NCI-H748 treated with DMSO at 0.1 percent for 48 hours (cell line): Measurements from ENCODE around the gene STAC3.

Experiments
- DNase-seq: peaks from one replicate; lab custom pipeline; 2025; lab: John Stamatoyannopoulos, UW

STAC3 gene

DNA sequence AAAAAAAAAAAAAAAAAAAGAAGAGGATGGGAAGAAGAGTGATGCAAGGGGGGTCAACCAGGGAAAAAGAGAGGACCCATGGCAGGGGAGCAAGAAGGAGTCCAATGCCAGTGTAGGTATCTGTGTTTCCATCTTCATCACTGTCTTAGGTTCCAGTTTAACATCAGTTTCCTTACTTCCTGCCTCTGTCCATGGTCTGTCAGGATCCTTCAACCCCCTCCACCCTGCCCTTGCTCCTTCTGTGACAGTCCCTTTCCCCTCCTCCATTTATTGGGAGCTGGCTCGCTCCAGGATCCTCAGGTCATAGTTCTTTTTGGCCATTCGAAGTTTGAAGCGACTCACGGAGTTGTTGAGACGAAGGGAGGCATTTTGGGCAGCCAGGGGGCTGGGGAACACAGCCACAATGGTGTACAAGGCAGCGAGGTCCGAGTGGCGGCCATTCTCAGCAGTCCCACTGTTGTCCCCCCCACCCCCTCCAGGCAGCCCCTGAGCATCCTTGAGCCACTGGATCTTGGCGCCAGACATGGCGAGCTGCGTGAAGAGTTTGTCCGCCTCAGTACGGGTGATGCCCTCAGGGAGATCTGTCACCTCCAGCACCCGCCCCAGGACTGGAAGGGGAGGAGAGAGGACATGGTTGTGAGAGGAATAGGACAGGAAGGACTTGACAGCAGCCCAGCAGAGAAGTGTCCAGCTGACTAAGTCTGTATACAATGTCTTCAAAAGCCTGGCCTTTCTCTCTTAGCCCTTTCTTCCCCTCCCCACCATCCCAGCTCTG lies 3.7 kb upstream of the STAC3 start:
- DNase-seq = no peak

DNA sequence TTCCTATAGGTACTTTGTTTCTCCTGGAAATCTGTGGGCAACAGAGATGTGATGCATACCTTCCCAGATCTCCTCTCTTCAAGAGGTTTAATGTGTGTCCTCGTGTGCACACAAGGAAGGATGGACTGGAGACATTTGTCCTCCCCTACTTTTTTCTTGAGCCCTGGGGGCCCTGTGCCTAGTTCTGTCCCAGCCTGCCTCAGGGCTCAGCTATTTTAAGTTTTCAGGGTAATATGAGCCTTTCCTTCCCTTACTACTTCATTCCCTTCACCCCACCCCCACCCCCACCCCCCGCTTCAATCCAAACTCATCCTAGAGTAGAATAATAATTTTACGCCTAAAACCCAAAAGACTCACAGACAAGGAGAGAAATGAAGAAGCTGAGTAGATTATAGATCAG lies 446 bp downstream of the STAC3 start:
- no peak for DNase-seq

DNA sequence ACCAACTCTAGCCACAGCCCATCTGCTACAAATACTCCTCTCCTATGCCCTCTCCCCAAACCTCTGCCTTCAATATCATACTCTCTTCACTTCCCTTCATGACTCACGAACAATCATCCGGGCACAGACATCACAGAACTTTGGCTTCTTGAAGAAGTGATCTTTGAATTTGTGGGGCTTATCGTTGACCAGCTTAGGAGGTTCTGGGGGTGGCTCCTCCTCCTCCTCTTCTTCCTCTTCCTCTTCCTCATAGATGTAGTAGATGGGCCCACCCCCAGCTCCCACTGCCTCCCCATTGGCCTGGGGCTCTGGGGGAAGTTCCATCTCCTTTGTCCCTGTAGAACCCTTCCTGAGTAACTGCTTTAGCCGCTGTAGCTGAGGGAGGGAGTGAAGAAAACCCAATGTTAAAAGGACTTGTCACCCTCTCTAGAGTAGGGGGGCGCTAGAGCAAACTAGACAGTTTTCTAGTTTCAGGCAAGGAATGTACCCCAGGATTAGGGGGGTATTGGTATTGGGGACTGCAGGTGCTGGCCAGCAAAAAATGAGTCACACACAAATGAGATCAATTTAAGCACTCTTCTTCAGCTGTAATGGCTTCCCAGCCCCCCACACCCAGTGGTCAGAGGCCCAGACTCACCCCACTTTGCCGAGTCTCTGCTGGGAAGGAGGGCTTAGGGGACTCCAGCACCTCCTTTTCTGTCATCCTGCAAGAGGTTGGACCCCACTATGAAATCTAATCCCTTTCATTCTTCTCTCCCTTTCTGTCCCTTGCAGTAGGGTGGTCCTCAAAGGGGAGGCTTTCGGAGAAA lies 1.8 kb downstream of the STAC3 start:
- no peak for DNase-seq

DNA sequence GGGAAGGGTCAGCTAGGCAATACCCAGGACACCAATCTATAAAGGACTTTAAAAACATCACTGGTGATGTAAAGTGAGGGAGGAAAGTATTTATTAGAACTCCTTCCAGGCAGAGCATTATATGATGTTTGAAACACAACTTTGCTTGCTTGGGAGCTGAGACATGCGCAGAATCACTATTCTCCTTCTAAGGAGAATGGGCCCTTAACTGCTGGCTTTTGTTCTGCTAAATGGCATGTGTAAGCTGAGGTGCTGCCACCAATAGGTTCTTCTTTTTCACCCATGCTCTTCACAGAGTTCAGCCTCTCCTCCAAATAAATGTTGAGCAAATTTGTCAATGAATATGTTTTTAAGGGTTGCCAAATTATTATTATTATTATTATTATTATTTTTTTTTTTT lies 3.9 kb downstream of the STAC3 start:
- DNase-seq = no peak

DNA sequence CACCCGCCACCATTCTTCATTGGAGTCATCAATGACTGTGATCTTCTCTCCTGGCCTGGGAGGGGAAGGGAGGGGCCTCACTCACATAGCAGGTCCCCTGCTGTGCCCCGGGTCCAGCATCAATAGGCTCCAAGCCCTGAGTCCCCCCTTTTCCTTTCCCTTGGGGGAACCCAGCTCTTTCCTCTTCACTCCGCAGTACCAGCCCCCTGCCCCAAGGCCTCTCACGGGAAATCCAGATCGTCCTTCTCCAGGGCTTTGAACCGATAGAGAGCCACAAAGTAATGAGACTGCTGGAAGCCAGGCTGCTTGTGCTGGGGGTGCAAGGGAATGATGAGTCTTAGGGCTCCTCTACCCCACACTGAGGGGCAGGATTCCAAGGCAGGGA lies 6.7 kb downstream of the STAC3 start:
- no peak for DNase-seq

DNA sequence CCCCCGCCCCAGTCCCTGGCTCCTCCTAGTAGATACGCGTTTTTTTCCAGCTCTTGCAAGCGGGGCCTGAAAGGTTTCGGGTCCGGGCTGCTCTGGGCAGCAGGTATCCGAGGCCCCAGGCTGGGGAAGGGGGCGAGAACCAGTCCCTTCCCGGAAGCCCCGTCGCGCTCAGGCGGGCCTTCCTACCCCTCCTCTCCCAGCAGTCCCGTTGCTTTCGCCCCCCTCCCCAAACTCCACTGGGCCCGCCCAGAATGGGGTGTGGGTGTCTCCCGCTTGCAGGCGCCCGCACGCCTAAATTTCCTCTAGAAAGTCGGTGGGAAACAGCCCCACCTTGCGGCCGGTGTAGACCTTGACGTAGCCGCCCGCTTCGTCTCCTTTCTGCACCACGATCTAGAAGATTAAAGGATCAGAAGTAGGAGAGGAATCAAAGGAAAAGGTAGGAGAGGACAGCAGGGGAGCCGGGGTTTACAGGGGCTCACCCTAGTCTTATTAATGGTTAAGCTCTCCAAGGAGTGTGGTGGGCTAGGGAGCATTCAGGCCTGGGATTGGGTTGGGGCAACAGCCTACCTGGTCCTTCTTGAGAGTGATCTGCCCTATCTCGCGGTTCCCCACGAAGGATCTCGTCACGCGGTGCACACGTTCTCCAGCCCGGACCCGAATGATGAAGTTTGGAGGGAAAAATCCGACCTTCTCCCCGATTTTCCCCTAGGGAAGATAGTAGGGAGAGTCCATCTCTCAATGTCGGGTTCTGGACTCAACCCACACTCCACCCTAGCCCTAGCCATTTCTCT lies 7.3 kb downstream of the STAC3 start:
- DNase-seq = peak; percentile 72

DNA sequence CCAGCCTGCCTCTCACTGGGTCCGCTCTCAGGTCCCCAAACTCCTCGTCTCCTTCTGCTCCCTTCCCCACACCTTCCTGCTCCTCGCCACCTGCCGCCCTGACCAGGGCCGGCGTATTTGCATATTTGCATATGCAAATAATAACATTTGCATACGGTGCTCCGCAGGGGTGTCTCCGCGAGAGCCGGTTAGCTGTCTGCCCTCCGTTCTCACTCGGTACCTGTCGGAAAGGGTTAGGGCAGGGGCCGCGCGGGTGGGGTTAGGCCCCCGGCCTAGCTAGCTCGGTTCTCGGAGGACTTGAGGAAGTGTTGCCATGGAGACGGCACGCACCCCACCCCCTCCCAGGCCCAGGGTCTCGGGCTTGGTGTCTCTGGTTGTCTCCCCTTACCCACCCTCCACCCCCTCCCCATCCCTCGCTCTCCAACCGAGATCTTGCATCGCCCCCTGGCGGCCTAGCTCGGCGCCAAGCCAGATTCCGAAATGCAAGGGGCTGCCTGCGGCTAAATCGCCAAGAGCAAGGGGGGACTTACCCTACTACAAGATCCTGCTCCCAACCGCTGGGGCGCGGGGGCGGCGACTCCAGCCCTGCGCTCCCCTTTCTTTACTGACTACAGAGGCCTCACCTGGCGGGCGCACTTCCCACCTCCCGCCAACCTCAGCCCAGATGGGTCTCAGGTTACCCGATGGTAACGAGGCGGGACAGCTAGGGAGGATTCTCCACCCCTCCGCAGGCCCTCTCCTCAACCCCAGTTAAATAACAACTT lies 8.1 kb downstream of the STAC3 start:
- peak; percentile 94 for DNase-seq

DNA sequence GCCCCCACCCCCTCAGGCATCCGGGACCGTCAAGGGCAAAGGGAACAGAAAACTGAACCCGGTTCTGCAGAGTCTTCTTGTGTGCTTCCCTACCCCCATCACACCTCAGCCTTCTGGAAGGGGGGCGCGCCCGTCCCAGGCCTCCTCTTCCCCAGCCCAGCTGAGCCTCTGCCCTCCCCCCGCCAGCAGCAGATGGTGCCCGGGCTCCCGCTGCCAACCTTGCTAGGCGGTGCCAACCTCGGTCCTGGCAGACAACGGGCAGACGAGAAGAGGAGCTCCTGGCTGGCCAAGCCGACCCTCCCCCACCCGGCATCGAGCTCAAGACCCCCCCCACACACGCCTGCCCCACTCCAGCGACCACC lies 8.7 kb downstream of the STAC3 start:
- DNase-seq = peak; percentile 37

DNA sequence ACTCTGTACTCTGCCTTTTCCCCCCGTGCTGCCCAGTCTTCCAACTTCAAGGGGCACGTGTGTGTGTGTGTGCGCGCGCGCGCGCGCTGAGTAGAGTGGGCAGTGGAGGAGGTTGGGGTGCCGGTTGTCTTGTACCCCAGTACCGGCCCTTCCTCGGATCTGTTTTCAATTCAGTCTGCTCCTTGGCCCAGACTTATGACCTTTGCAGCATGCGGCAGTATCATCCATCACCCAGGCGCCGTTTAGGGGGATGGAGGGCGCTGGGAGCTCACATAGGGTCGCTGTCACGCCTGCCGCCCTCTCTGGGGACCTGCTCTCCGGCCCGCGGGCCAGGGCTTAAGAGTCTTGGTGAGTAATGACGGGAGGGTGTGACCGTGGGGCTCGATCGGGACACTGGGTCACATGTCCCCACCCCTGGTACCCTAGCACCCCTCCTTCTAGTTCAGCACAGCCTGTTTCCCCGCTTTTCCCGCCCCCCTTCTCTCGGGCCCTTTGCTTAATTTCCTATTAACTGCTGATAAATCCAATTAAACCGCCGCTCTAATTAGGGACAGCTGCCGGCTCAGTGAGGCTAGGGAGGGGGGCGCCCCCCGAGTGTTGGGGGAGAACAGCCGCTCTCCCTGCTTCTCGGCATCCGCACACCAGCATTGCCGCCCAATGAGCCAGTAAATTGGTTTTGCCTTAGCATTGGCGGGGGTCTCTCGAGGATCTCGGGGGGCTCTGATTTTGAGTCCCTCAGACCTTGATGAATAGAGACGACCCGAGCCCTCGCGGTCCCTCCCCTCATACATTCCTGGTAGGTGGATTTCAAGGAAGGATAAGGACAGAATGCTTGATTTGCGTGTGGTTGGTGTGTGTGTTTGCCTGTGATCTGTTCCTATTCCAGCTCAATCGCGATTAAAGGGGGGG lies 9.3 kb downstream of the STAC3 start:
- DNase-seq = no peak

DNA sequence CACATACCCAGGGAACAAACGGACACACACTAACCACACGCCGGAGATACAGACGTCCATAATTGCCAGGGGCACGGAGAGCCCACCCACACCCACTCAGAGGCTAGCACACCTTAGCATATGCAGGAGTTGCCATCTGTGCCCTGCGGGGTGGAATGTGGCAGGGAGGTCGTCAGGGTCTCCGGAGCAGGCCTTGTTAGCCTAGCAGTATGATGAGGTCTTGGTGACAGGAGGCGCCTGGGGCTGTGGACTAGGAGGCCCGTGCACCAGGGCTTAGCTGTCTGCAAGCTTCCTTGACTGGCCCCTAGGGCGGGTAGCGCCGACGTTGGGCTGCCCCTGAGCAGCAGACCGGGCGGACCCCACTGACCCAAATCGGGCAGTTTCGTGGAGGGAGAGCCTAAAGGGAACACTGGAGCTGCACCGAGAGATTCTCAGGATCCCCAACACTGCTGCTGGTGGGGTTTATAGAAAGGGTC lies 10.0 kb downstream of the STAC3 start:
- DNase-seq = peak; percentile 21

DNA sequence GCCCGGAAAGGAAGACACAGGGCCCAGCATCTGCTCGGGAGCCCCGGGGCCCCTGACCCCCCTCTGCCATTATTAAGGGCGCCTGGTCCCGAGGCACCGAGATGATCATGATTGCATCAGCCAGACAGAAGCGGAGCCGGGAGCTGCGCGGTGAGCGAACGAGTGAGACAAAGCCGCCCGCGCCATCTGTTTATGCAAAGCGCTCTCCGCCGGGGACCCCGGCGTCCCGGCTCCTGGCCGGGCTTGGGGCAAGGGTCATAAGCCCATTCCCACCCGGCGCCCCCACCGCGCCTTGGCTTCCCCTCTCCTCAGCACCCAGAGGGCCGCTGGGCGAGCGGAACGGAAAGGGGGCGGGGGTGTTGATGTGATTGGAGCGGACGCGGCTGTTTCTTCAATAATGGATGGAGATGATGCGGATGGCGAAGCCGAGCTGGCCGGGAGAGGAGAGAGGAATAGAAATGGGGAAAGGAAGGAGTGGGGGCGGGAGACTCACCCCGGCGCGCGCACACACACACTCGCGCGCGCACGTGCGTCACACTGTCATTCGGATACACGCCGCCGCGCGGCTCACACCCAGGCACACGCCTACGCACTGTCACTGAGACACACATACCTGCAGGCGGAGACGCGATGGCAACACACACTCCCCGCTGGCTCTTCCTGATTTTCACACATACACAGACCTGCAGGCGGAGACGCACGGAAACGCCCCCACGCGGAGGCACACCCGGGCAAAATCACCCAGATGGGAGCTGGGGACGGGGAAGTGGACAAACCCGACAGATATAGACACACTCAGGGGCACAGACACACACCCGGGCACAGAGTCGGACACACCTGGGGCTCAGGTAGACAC lies 10.7 kb downstream of the STAC3 start:
- peak; percentile 77 for DNase-seq

DNA sequence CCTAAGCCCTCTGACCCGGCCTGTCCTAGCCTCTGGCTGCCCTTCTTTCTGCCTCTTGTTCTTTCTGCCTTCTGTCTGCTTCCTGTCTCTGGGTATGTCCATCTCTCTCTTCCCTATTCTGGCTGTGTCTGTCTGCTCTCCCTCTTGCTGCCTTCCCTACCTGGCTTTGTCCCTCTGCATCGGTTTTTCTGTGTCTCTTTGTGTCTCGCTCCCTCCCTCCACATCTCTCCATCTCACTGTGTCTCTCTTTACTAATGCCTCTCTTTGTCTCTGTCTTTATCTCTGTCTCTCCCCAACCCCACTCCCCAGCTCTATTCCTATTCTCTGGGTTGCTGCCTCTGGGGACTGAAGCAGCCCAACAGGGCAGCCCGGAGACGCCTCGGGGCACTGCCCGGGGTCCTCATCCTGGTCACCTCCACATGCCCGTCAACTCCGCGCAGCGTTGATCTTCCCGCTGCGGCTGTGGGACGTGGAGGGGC lies 11.4 kb downstream of the STAC3 start:
- peak; percentile 61 for DNase-seq

DNA sequence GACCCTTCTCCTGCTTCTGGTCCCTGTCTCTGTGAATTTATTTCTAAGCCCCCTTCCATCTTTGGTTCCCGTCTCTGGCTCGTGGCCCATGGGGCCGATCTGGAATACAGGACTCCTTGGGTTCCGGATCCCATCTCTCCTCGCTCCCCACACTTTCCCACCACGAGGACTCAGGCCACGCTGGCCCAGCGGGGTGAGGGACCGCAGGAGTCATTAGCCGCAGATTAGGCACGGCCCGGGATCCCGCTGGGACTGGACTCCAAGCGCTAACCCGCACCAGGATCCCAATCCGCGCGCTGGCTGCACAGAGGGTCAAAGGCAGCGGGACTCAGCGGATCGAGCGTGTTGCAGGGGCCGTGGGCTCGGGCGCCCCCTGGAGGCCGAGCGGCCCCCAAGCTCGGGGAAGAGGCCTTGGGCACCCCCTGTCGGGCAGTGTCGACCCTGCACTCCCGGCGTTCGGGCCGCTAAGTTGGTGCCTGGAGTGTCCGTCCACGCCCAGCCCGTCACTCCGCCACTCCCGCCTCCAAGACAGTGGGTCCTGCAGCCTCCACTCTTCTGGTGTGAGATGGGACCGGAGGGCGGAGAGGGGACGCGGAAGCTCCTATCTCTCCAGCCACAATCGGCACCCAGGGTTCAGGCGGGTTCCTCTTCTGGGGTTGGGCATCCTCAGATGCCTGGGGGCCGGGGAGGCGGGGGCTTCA lies 12.0 kb downstream of the STAC3 start:
- peak; percentile 63 for DNase-seq

DNA sequence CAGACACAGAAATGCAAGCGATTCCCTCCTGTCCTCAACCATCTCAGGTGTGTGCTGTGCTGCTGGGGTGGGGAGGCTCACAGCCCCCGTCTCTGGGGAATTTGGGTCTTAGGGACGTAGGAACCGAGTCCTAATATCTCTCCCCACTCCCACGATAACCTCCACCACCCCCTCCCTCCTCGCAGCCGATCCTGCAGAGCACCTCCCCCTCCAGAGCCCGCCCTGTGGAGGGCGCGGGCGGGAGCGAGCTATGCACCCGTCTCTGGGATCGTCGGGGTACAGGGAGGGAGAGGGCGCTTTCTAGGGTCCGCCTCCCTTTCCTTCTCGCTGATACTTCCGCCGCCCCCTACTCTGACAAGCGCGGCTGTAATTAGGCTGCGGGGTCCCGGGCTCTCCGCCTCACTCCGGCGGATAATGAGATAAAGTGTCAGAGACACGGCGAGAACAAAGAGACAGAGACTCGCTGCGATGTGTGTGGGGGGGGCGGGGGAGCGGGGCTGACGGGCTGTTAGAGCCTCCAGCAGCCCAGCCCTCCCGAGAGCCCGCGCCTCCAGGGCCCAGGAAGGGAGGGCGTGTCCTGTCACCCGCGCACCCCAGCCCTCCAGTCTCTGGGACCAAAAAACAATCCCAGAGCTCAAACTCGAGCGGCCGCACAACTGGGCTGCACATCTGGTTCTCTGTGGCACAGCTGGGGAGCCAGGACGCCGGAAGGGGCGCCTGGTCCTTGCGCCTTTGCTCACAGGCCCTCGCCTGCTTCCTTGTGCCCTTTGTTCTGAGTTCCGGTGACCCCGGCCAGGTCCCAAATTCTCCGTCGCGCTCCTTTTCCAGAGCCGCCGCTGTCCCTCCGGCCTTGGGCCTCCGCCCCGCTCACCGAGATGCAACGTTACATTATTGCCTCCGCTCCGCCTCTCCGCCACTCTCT lies 12.8 kb downstream of the STAC3 start:
- DNase-seq = peak; percentile 49

DNA sequence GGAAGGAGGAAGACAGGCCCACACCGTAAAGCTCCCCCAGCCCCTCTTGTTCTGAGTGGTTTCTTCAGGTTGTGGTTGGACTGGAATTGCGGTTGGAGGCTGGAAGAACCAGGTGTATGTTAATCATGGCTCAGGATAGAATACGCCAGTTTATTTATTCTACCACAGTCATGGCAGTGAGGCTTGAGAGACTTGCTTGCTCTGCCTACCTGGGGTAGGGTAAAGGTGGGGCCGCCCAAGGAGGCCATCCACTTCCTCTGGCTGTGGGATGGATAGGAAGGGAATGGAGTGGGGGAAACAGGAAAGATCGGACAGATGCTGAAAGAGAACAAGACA lies 13.4 kb downstream of the STAC3 start:
- DNase-seq = no peak

DNA sequence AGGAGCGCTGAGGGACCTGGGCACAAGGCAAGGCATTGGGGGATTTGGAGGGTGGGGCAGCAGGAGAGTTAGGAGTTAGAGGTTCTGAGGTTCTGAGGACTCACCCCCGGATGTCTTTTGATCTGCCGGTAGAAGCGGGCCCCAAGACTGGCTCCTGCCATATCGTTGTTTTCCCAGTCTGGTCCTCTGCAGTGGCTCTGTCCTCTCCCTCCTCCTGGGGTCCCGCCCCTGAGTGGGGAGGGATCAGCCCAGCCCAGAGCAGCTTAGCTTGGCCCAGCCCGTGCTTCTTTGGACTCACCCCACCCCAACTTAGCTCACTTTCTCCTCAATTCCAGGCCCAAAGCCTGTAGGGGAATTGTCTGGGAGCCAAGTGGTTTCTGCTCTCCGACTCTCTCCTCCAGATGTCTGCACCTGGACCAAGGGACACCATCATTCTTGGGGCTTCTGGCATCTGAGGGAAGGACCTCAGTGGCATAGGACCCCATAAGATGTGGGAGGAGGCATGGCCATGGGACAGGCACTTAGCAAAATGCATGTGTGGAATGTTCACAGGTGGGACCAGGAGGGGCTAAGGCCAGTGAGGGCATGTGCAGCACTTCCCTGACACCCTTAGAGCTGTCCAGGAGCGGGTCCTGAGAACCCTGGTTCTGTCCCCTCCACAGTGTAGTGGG lies 13.9 kb downstream of the STAC3 start:
- DNase-seq = no peak

DNA sequence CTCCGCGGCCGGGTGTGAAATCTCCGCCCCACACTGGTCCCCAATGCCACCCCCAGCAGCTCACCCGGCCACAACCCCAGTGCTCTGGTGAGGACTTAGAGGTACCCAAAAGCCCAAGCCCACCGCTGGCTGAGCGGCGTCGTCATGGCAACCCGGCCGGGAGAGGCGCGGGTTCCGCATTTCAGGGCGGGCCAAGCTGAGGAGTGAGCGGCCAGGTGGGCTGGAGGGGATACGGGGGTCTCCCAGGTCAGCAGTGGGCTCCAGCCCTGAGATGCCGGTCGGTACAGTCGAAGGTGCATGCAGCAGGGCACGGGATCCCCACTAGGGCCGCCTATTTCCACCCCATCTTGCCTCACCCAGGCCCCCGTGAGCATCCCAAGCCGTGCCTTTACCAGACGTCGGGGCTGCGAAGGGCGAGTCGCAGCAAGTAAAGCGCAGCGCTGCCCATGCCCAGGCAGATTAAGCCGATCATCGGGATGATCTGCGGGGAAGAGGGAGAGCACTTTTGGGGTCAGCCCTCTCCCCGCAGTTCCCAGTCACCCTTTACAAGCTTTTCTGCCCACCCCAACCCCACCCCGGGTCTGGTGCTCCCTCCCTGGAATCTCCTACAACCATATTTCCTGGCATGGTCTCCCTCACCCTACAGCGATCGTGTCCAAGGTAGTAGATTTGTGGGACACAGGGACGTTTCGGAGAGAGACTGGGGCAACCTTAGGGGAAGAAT lies 14.6 kb downstream of the STAC3 start:
- DNase-seq = no peak
